GM13976 (cell line): ENCODE measurements around the gene CNTNAP5.
A peak's percentile ranks its signal among the peaks of the same experiment; 100 is the strongest.

Experiments
- DNase-seq: peaks from one replicate; pipeline ENCODE4 v3.0.0; 2012; ENCODE audit warnings: low spot score
- CTCF ChIP-seq: IDR thresholded peaks from 2 replicates; pipeline ENCODE4 v1.5.1; 2012; ENCODE audit warnings: borderline replicate concordance, mild to moderate bottlenecking; ENCODE audit not compliant: insufficient read depth; ENCODE audit errors: extremely low read depth, missing control alignments, control extremely low read depth
- in situ Hi-C: fragments of 300-500 bp; cut with MboI; formaldehyde crosslinking; loops from one replicate; pipeline ENCODE4 v1.12.0; 2022; ENCODE audit warnings: low sequenced_read_pairs, mixed read lengths, inconsistent platforms; ENCODE audit not compliant: unreplicated experiment

The CNTNAP5 gene

GRCh38 chr2:124025171-124025580 lies at the start of gene CNTNAP5:
Gene CNTNAP5, plus strand, starts transcription at chr2:124025287. Its CDS starts 364 bp downstream, at chr2:124025651.
- DNase-seq, result peak; percentile 49
- in situ Hi-C loops, result no loop called here
- no peak for TF ChIP-seq CTCF

GRCh38 chr2:123976054-123976648 lies 48.9 kb upstream of the CNTNAP5 start:
- DNase-seq, result no peak
- in situ Hi-C loops, result no loop called here

GRCh38 chr2:123993728-123994323 lies 31.3 kb upstream of the CNTNAP5 start:
- no peak for DNase-seq
- peak; percentile 29 for TF ChIP-seq CTCF
- in situ Hi-C loops, result no loop called here

More at GRCh38 chr2:123976054-123976648, 48.9 kb upstream of the CNTNAP5 start:
- no peak for TF ChIP-seq CTCF

GRCh38 chr2:123999681-124000080 lies 25.4 kb upstream of the CNTNAP5 start:
- DNase-seq, result no peak
- in situ Hi-C loops, result no loop called here
- TF ChIP-seq CTCF, result no peak

GRCh38 chr2:124001696-124002430 lies 23.2 kb upstream of the CNTNAP5 start:
- no peak for TF ChIP-seq CTCF
- in situ Hi-C loops, result no loop called here
- no peak for DNase-seq

- in situ Hi-C loops, result no loop called here
- DNase-seq, result no peak
- no peak for TF ChIP-seq CTCF
Observed at GRCh38 chr2:124018890-124019289, 6.2 kb upstream of the CNTNAP5 start.
